Sigmoid colon (tissue), 4 donors: ENCODE results near the gene PDE4D.

ENCODE experiments used
- CTCF ChIP-seq, 4 experiments: fragments of 450-650 bp in 3 of 4; fragments of 200-600 bp in 1 of 4; IDR thresholded peaks; one replicate each; pipeline ENCODE4 v1.5.1; 2016 to 2019; ENCODE audit warnings: antibody characterized with exemption in 4 of 4, mild to moderate bottlenecking in 3 of 4, moderate library complexity in 2 of 4
- POLR2A ChIP-seq, 2 donors: fragments of 450-650 bp; IDR thresholded peaks; one replicate each; pipeline ENCODE4 v1.6.1; 2016; ENCODE audit warnings: antibody characterized with exemption in 2 of 2, mild to moderate bottlenecking in 2 of 2, moderate library complexity in 2 of 2
- POLR2AphosphoS5 ChIP-seq, 4 donors: sonication (generic); formaldehyde crosslinking; IDR thresholded peaks; one replicate each; pipeline ENCODE4 v1.6.1; 2017; ENCODE audit warnings: antibody characterized with exemption in 4 of 4

- TF ChIP-seq POLR2AphosphoS5 (IDR thresholded peaks at IDR 0.05) (no peak), CTCF (IDR thresholded peaks at IDR 0.05) (no peak), POLR2A (IDR thresholded peaks at IDR 0.05) (no peak)
Measured at GRCh38 chr5:59729357-59729756, 164.2 kb downstream of the PDE4D start.
